LNCAP (cell line): ENCODE measurements around the gene BRAT1.

Experiments
- TF ChIP-seq, protein P1 (sequence below): fragments of 450-650 bp; IDR thresholded peaks from 2 replicates; pipeline ENCODE4 v1.5.1; 2017; ENCODE audit warnings: mild to moderate bottlenecking

Gene BRAT1

DNA sequence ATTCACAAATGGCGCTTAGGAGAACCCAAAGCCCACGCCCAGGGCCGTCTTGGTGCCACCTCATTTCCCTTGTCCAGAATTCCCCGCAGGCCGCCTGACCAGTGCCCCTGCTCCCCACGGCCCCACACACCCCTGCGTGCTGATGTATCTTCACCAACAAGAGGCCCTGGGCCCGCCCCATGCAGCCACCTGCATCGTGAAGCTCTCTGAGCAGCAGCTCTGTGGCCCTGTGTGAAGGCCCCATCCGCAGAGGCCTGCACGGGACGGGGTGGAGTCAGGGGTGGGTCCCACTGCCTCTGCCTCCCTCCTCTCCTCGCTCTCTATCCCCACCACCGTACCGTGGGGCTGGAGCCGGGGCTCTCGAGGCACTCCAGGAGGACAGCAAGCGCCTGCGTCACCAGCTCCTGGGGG, 14.7 kb downstream of the BRAT1 start:
- TF ChIP-seq, protein P1, sequence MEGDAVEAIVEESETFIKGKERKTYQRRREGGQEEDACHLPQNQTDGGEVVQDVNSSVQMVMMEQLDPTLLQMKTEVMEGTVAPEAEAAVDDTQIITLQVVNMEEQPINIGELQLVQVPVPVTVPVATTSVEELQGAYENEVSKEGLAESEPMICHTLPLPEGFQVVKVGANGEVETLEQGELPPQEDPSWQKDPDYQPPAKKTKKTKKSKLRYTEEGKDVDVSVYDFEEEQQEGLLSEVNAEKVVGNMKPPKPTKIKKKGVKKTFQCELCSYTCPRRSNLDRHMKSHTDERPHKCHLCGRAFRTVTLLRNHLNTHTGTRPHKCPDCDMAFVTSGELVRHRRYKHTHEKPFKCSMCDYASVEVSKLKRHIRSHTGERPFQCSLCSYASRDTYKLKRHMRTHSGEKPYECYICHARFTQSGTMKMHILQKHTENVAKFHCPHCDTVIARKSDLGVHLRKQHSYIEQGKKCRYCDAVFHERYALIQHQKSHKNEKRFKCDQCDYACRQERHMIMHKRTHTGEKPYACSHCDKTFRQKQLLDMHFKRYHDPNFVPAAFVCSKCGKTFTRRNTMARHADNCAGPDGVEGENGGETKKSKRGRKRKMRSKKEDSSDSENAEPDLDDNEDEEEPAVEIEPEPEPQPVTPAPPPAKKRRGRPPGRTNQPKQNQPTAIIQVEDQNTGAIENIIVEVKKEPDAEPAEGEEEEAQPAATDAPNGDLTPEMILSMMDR, result no peak

- TF ChIP-seq, protein P1, result no peak
Observed at GRCh38 chr7:2540133-2540532, 15.2 kb downstream of the BRAT1 start.

DNA sequence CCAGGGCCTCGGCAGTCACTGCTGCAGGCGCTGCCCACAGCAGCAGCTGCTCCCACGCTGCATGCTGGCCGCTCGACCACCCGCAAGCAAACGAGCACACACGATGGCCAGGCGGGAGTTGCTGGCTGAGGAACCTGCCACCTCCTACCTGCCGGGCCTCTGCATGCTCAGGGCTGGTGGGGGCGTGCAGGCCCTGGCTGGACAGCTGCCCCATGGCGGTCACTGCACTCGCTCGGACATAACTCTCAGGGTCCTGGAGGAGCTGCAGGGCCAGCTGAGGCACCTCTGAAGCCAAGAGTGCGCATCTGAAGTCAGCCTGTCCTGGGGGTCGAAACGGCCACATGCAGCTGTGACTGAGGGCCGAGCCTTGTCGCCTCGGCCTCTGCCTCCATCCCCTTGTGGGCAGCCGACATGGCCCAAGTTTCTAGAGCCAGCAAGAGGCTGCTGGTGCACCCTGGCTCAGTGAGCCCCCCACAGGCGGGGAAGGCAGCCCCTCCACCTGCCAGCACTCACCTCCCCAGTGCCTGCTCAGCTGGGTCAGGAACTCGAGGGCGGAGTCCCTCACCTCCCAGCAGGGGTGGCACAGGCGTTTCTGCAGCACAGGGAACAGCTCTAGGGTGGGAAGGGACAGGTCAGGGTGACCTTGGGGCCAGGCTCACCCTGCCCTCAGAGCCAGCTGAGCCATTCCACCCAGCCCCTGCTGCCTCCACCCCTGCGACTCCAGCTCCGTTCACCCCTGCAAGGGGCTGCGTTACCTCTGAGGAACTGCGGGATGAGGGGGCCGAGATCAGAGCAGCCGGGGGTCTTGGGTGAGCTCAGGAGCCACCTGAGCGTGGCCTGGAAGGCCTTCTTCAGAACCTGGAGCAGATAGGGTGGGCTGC, 16.1 kb downstream of the BRAT1 start:
- TF ChIP-seq, protein P1, result no peak

DNA sequence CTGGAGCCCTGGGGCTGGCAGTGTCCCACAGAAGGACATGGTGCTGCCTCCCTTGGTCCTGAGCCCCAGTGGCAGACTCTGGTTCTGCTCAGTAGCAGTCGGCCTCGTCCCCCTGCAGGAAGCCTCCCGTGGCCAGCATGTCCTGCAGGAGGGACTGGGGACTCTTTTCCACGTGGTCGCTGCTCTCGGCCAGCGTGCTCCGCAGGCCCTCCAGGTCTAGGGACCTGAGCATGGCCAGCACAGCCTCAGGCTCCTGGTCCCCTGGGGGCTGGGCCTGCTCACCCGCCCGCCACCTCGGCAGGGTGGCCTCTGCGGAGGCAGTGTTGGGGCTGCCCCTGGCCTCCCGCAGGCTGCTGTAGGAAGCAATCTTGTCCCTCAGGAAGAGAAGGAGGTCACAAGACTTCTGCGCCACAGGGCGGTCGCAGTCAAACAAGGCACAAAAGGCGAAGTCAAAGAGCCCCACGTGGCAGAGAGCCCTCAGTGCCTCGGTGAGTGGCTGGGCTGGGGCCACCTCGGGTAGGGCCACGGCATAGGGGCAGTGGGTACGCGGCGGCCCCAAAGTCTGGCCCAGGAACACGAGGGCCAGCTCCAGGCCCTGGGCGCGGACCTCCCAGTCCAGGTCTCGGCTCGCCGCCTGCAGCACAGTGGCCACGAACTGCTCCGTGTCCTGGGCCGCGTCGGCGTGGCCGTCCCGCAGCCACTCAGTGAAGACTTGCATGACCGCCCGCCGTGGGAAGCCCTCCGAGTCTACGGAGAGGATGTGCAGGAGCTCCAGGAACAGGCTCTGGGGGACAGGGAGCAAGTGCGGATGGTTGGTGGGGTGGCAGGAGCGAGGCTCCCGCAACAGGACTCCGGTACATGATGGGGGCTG, 17.1 kb downstream of the BRAT1 start:
- TF ChIP-seq, protein P1, result no peak

DNA sequence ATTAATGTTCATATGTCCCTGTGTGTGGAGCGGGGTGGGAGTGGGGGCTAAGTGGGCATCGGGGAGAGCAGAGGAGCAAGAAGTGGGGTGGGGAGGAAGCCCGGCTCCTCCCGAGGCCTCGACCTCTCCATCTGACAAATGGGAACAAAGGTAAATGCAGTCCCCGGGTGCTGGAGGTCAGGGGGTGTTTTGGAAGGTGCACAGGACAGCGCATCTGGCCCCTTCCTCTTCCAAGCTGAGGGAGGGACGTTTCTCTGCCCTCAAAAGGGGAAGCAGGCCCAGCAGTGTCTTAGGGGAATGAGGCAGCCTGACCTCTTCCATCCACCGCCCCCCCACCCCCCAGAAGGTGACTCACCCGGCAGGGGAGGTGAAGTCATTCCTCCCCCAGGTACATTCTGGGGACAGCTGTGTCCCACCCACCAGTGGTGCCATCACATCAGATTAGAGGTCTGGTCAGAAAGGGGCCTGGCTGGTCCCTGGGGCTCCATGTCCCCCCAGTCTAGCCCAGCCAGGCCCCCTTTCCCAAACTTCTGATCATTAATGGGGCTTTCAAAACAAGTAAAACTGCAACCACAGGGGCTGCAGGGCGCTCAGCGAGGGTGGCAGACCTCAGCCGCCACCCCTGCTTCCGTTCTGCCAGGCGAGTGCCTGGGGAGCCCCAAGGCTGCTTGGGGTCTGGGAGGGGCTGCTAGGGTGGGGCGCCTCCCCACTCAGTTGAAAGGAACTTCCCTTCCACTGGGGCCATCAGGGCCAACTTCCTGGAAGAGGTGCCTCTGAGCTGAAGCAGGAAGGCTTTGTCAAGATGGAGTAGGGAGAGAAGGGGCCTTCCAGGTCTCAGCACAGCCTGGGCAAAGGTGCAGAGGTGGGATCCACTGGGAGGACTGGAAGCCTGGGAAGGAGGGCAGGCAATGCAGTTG, 25.0 kb downstream of the BRAT1 start:
- TF ChIP-seq, protein P1, result no peak

DNA sequence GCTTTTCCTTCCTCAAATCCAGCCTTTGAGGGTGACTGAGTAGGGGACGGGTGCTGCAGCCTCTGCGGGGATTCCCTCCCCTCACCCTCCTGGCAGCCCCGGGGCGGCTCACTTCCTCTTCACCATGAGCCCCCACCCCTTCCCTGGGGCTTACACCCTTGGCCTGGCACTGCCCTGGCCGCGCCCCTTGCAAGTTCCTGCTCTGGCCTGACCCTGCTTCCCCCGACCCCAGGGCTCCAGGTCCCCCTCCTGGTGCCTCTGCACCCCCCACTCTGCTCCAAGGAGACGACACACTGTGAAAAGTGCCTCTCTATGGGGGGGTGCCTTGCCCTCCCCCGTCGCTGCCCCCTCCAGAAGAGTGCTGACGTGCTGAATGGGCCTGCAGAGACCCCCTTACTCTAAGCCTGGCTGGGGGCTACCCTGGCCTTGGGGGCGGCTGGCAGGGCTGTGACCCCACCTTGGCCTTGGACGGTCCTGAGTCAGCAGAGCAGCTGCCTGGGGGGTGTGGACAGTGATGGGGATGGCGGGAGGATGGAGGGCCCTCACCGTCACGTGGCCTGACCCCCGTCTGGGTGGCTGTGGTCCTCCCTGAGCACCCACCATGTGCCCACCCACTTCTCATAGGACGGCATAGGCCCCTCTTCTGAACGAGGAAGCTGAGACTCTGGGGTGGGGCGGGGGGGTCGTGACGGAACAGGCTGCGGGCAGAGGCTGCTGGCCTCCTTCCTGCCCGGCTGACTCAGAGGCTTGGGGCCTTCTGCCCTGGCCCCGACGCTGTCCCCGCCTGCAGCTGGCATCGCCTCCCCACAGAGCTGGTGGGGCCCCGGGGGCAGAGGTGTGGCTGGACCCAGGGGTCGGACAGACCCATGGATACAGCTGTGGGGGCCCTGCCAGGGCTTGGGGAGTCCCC, 25.9 kb downstream of the BRAT1 start:
- TF ChIP-seq, protein P1, result no peak
